Activated naive CD8-positive, alpha-beta T cell treated with anti-CD3 and anti-CD28 coated beads for 36 hours (primary cell): ENCODE results near the gene CAMTA1. TPM values are rescaled to one million over a fixed set of nuclear protein-coding genes. Genes with fewer than 3 reads are reported as not detected.

ENCODE experiments used
- DNase-seq: peaks from one replicate; pipeline ENCODE4 v3.0.0; 2021
- H3K27ac Mint-ChIP-seq: one replicate; pipeline ENCODE4 v1.8.0; 2022; ENCODE audit warnings: mild to moderate bottlenecking, moderate library complexity, mixed read lengths
- H3K27me3 Mint-ChIP-seq: one replicate; pipeline ENCODE4 v1.8.0; 2022; ENCODE audit warnings: mild to moderate bottlenecking, mixed read lengths
- H3K36me3 Mint-ChIP-seq: one replicate; pipeline ENCODE4 v1.8.0; 2021; ENCODE audit warnings: mild to moderate bottlenecking, mixed read lengths
- H3K4me1 Mint-ChIP-seq: one replicate; pipeline ENCODE4 v1.8.0; 2021; ENCODE audit warnings: mixed read lengths
- H3K4me3 Mint-ChIP-seq: one replicate; pipeline ENCODE4 v1.8.0; 2022; ENCODE audit warnings: mild to moderate bottlenecking, moderate library complexity, mixed read lengths
- H3K9me3 Mint-ChIP-seq: one replicate; pipeline ENCODE4 v1.8.0; 2022; ENCODE audit warnings: mixed read lengths
- total RNA-seq, 2 experiments: library from RNA; stranded (reverse); gene quantifications; one replicate each; pipeline ENCODE4 v1.2.3, GENCODE V29; 2021

CAMTA1 gene
- total RNA-seq, 2 experiments from 2014 or later: 70.4 to 71.4 TPM

GRCh38 chr1:7346070-7346596 lies 560.9 kb downstream of the CAMTA1 start:
- H3K9me3 Mint-ChIP-seq: no peaks in the 10 kb centered on the region
- no peaks in the 10 kb centered on the region for H3K27me3 Mint-ChIP-seq
- no peak overlapping the region for H3K27ac Mint-ChIP-seq
- H3K36me3 Mint-ChIP-seq: no peaks in the 10 kb centered on the region
- no peak for DNase-seq
- H3K4me3 Mint-ChIP-seq: no peak overlapping the region
- no peaks in the 10 kb centered on the region for H3K4me1 Mint-ChIP-seq

- no peaks in the 10 kb centered on the region for H3K36me3 Mint-ChIP-seq
- no peaks in the 10 kb centered on the region for H3K4me1 Mint-ChIP-seq
- H3K9me3 Mint-ChIP-seq: no peaks in the 10 kb centered on the region
- no peak for DNase-seq
- H3K27ac Mint-ChIP-seq: no peak overlapping the region
- no peaks in the 10 kb centered on the region for H3K27me3 Mint-ChIP-seq
- H3K4me3 Mint-ChIP-seq: no peak overlapping the region
These were observed 561.6 kb downstream of the CAMTA1 start for GRCh38 chr1:7346600-7347570.

- Mint-ChIP-seq H3K27me3 (no peaks in the 10 kb centered on the region), H3K27ac (no peak overlapping the region), H3K4me1 (no peaks in the 10 kb centered on the region), H3K36me3 (no peaks in the 10 kb centered on the region), H3K9me3 (no peaks in the 10 kb centered on the region), H3K4me3 (no peak overlapping the region)
- no peak for DNase-seq
These were observed 562.8 kb downstream of the CAMTA1 start for GRCh38 chr1:7348073-7348472.

- Mint-ChIP-seq H3K9me3 (no peaks in the 10 kb centered on the region), H3K4me3 (no peak overlapping the region), H3K27ac (no peak overlapping the region), H3K4me1 (no peaks in the 10 kb centered on the region), H3K27me3 (no peaks in the 10 kb centered on the region), H3K36me3 (no peaks in the 10 kb centered on the region)
- no peak for DNase-seq
These were observed 563.3 kb downstream of the CAMTA1 start for GRCh38 chr1:7348580-7348979.

- Mint-ChIP-seq H3K4me1 (no peaks in the 10 kb centered on the region), H3K9me3 (no peaks in the 10 kb centered on the region), H3K27me3 (peaks cover 5% of the 10 kb centered on the region), H3K4me3 (no peak overlapping the region), H3K27ac (no peak overlapping the region), H3K36me3 (no peaks in the 10 kb centered on the region)
- DNase-seq: no peak
These were observed 565.5 kb downstream of the CAMTA1 start for GRCh38 chr1:7350804-7351203.

GRCh38 chr1:7351649-7352048 lies 566.4 kb downstream of the CAMTA1 start:
- H3K27me3 Mint-ChIP-seq: peaks cover 5% of the 10 kb centered on the region

GRCh38 chr1:7352364-7352763 lies 567.1 kb downstream of the CAMTA1 start:
- Mint-ChIP-seq H3K27me3 (peaks cover 5% of the 10 kb centered on the region), H3K4me1 (no peaks in the 10 kb centered on the region), H3K9me3 (no peaks in the 10 kb centered on the region), H3K4me3 (no peak overlapping the region), H3K36me3 (no peaks in the 10 kb centered on the region), H3K27ac (no peak overlapping the region)
- no peak for DNase-seq

More at GRCh38 chr1:7351649-7352048, 566.4 kb downstream of the CAMTA1 start:
- H3K4me1 Mint-ChIP-seq: no peaks in the 10 kb centered on the region
- no peaks in the 10 kb centered on the region for H3K36me3 Mint-ChIP-seq
- DNase-seq: no peak
- no peak overlapping the region for H3K4me3 Mint-ChIP-seq
- H3K27ac Mint-ChIP-seq: no peak overlapping the region
- H3K9me3 Mint-ChIP-seq: no peaks in the 10 kb centered on the region

- H3K4me1 Mint-ChIP-seq: no peaks in the 10 kb centered on the region
- no peak overlapping the region for H3K27ac Mint-ChIP-seq
- H3K4me3 Mint-ChIP-seq: no peak overlapping the region
- H3K27me3 Mint-ChIP-seq: peaks cover 5% of the 10 kb centered on the region
- no peaks in the 10 kb centered on the region for H3K36me3 Mint-ChIP-seq
- DNase-seq: no peak
- H3K9me3 Mint-ChIP-seq: no peaks in the 10 kb centered on the region
These were observed 567.7 kb downstream of the CAMTA1 start for GRCh38 chr1:7352974-7353373.

GRCh38 chr1:7355646-7356045 lies 570.4 kb downstream of the CAMTA1 start:
- Mint-ChIP-seq H3K27ac (no peak overlapping the region), H3K4me3 (no peak overlapping the region), H3K9me3 (no peaks in the 10 kb centered on the region), H3K27me3 (peaks cover 5% of the 10 kb centered on the region), H3K4me1 (no peaks in the 10 kb centered on the region), H3K36me3 (no peaks in the 10 kb centered on the region)
- no peak for DNase-seq

GRCh38 chr1:7356079-7356478 lies 570.8 kb downstream of the CAMTA1 start:
- Mint-ChIP-seq H3K4me1 (no peaks in the 10 kb centered on the region), H3K9me3 (no peaks in the 10 kb centered on the region)

GRCh38 chr1:7358425-7358824 lies 573.2 kb downstream of the CAMTA1 start:
- H3K27me3 Mint-ChIP-seq: peaks cover 5% of the 10 kb centered on the region
- no peak overlapping the region for H3K4me3 Mint-ChIP-seq
- H3K9me3 Mint-ChIP-seq: no peaks in the 10 kb centered on the region
- no peaks in the 10 kb centered on the region for H3K4me1 Mint-ChIP-seq
- DNase-seq: no peak
- no peaks in the 10 kb centered on the region for H3K36me3 Mint-ChIP-seq
- no peak overlapping the region for H3K27ac Mint-ChIP-seq

More at GRCh38 chr1:7356079-7356478, 570.8 kb downstream of the CAMTA1 start:
- H3K27me3 Mint-ChIP-seq: peaks cover 5% of the 10 kb centered on the region
- no peak overlapping the region for H3K27ac Mint-ChIP-seq
- DNase-seq: no peak
- no peak overlapping the region for H3K4me3 Mint-ChIP-seq
- no peaks in the 10 kb centered on the region for H3K36me3 Mint-ChIP-seq

GRCh38 chr1:7360526-7360925 lies 575.3 kb downstream of the CAMTA1 start:
- H3K9me3 Mint-ChIP-seq: no peaks in the 10 kb centered on the region
- no peaks in the 10 kb centered on the region for H3K36me3 Mint-ChIP-seq
- H3K27me3 Mint-ChIP-seq: peaks cover 3% of the 10 kb centered on the region
- DNase-seq: no peak
- no peaks in the 10 kb centered on the region for H3K4me1 Mint-ChIP-seq
- H3K27ac Mint-ChIP-seq: no peak overlapping the region
- no peak overlapping the region for H3K4me3 Mint-ChIP-seq

- no peak overlapping the region for H3K27ac Mint-ChIP-seq
- H3K4me1 Mint-ChIP-seq: no peaks in the 10 kb centered on the region
These were observed 577.7 kb downstream of the CAMTA1 start for GRCh38 chr1:7362947-7363346.

GRCh38 chr1:7363450-7363849 lies 578.2 kb downstream of the CAMTA1 start:
- Mint-ChIP-seq H3K27ac (no peak overlapping the region), H3K4me3 (no peak overlapping the region), H3K9me3 (no peaks in the 10 kb centered on the region), H3K4me1 (no peaks in the 10 kb centered on the region), H3K27me3 (no peaks in the 10 kb centered on the region), H3K36me3 (no peaks in the 10 kb centered on the region)
- no peak for DNase-seq

More at GRCh38 chr1:7362947-7363346, 577.7 kb downstream of the CAMTA1 start:
- no peak for DNase-seq
- H3K4me3 Mint-ChIP-seq: no peak overlapping the region
- no peaks in the 10 kb centered on the region for H3K9me3 Mint-ChIP-seq
- H3K36me3 Mint-ChIP-seq: no peaks in the 10 kb centered on the region
- H3K27me3 Mint-ChIP-seq: no peaks in the 10 kb centered on the region

GRCh38 chr1:7365706-7366105 lies 580.5 kb downstream of the CAMTA1 start:
- Mint-ChIP-seq H3K27me3 (no peaks in the 10 kb centered on the region), H3K9me3 (no peaks in the 10 kb centered on the region), H3K4me1 (no peaks in the 10 kb centered on the region), H3K4me3 (no peak overlapping the region), H3K36me3 (no peaks in the 10 kb centered on the region), H3K27ac (no peak overlapping the region)
- no peak for DNase-seq
